HG02973 (cell line): ENCODE data around the gene COMT.

Experiments
- ATAC-seq: cut with Tn5 transposase; IDR thresholded peaks from one replicate; pipeline ENCODE4 v1.9.1; 2021; ENCODE audit warnings: moderate library complexity; ENCODE audit not compliant: unreplicated experiment

Gene COMT

GRCh38 chr22:19992481-19992911 is 50.9 kb downstream of the COMT start:
- no peak for ATAC-seq

- no peak for ATAC-seq
Measured at GRCh38 chr22:19992921-19993355, 51.4 kb downstream of the COMT start.

GRCh38 chr22:19993926-19994325 is 52.4 kb downstream of the COMT start:
- no peak for ATAC-seq

- ATAC-seq = no peak
Measured at GRCh38 chr22:19994851-19995610, 53.5 kb downstream of the COMT start.

GRCh38 chr22:19995611-19996339 is 54.2 kb downstream of the COMT start:
- ATAC-seq = no peak

GRCh38 chr22:19996694-19997384 is 55.3 kb downstream of the COMT start:
- ATAC-seq = no peak

GRCh38 chr22:19997561-19998231 is 56.1 kb downstream of the COMT start:
- ATAC-seq = no peak

GRCh38 chr22:19998232-19998951 is 56.8 kb downstream of the COMT start:
- no peak for ATAC-seq

- no peak for ATAC-seq
Measured at GRCh38 chr22:19998991-19999820, 57.6 kb downstream of the COMT start.

GRCh38 chr22:20000246-20001081 is 58.9 kb downstream of the COMT start:
- ATAC-seq = no peak

- no peak for ATAC-seq
Measured at GRCh38 chr22:20001082-20001638, 59.6 kb downstream of the COMT start.

- no peak for ATAC-seq
Measured at GRCh38 chr22:20002128-20002527, 60.6 kb downstream of the COMT start.

GRCh38 chr22:20002636-20003035 is 61.1 kb downstream of the COMT start:
- ATAC-seq = no peak

- ATAC-seq = no peak
Measured at GRCh38 chr22:20003304-20003703, 61.7 kb downstream of the COMT start.

GRCh38 chr22:20004464-20004863 is 62.9 kb downstream of the COMT start:
- ATAC-seq = no peak

- ATAC-seq = no peak
Measured at GRCh38 chr22:20008221-20008995, 66.8 kb downstream of the COMT start.

GRCh38 chr22:20009018-20009491 is 67.5 kb downstream of the COMT start:
- no peak for ATAC-seq
